GM18508 (cell line): Measurements from ENCODE around the gene PRKACA.
"Not testable (repeated sequence)": the region's sequence is repeated elsewhere in the genome, so short reads cannot be mapped to it uniquely, and the experiment has no call there.

Source experiments
- ATAC-seq: cut with Tn5 transposase; IDR thresholded peaks from one replicate; pipeline ENCODE4 v1.9.1; 2021; ENCODE audit warnings: moderate number of reproducible peaks; ENCODE audit not compliant: insufficient read depth, unreplicated experiment

PRKACA gene

DNA sequence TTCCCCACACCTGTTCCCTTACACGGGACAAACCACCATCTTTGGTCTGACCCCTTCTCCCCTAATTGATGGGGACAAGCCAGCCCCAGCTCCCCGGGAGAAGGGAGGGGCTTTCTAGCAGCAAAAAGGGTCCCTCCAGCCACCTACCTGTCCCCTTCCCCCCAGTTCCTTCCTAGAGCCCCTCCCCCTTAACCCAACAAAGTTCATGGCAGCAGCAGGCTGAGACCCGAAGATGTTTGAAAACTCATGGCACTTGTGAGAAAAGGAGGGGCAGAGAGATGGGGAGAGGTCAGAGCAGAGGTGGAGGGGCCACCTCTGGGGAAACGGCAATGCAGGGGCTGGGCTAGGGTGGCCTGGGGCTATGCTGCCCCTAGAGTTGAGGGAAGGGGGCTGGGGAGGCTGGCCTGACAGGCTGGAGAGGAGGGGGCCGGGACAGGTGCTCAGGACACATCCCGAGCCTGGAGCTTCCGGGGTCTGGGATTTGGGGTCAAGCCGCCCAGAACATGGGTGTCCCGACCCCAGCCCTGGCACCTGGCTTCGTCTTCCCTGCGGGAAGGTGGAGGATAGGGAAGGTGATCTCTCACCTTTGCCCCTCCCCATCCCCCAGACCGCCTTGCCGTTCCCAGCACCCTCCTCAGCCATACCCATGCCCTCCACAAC lies 31.3 kb upstream of the PRKACA start:
- no peak for ATAC-seq

DNA sequence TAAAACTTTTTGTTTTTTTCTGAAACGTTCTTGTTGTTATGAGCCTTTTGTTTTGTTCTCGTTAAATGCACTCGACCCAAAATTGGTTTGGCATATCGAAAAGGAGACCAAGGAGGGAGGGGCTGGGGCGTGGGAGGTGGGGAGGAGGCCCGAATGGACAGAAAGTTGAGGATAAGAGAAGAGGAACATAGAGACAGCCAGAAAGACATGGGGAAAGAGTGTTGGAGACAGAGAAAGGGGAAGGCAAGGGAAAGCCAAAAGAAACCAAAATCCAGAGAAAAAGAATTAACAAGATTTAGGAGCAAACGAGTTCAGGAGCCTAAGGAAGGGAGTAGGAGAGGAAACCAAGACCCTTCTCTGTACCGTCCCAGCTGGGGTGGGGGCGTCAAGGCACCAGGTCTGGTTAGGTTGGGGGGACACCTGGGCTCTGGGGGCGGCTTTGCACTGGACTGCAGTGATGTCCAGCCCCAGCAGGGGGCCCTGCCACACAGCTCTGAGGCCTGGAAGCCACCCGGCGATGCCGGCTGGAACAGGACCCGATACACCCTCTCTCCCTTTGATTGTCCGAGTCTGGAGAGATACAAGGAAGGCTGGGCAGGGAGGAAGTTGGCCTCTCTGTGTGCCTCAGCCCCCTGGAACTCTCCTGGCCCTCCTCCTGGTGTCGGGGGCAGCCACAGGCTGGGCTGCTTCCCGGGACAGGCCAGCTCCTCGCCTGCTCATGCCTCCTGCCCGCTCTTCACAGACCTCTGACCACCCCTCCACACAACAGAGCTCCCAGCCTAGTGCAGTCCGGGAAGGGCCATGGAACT lies 30.4 kb upstream of the PRKACA start:
- no peak for ATAC-seq

DNA sequence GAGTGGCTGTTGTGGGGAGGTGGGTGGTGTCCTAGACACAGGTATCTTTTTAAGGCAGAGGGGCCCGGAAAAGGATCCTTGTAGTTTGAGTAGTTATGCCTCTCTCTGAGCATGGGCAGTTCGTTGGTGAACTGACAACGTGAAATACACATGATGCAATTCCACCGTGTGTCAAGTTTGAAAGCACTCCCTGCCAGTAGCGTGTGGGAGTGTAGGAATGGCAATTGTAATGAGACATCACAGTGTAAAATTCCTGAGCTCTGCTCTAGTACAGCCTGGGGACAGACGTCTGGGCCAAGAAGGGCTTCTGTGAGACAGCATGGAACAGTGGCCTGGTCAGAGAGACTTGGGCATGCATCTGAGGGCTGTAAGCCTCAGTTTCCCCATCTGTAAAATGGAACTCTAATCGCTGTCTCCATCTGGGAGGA lies 29.2 kb upstream of the PRKACA start:
- ATAC-seq = no peak

DNA sequence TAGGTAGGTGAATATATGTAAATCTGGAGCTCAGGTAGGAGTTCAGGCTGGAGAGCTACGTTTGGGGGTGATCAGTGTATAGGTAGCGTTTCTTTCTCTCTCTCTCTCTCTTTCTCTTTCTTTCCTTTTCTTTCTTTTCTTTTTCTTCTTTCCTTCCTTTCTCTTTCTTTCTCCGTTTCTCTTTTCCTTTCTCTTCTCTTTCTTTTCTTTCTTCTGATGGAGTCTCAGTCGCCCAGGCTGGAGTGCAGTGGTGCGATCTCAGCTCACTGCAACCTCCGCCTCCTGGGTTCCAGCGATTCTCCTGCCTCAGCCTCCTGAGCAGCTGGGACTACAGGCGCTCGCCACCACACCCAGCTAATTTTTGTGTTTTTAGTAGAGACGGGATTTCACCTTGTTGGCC lies 28.6 kb upstream of the PRKACA start:
- not testable (repeated sequence) for ATAC-seq

DNA sequence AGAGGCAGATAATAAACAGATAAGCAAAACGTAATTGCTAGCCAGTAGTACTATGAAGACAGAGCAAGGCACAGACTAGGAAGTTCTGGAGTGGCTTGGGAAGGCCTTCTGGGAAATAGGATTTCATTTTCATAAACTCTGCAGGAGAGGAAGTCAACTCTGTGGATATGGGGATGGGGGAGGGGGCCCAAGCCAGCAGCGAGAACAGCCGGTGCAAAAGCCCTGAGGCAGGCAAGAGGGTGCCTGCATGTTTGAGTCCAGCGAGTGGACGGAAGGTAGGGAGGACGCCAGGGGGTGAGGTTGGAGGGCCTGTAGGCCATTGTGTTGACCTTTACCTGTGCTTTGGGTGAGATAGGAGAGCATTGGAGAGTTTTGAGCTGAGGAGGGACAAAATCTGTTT lies 27.8 kb upstream of the PRKACA start:
- no peak for ATAC-seq

DNA sequence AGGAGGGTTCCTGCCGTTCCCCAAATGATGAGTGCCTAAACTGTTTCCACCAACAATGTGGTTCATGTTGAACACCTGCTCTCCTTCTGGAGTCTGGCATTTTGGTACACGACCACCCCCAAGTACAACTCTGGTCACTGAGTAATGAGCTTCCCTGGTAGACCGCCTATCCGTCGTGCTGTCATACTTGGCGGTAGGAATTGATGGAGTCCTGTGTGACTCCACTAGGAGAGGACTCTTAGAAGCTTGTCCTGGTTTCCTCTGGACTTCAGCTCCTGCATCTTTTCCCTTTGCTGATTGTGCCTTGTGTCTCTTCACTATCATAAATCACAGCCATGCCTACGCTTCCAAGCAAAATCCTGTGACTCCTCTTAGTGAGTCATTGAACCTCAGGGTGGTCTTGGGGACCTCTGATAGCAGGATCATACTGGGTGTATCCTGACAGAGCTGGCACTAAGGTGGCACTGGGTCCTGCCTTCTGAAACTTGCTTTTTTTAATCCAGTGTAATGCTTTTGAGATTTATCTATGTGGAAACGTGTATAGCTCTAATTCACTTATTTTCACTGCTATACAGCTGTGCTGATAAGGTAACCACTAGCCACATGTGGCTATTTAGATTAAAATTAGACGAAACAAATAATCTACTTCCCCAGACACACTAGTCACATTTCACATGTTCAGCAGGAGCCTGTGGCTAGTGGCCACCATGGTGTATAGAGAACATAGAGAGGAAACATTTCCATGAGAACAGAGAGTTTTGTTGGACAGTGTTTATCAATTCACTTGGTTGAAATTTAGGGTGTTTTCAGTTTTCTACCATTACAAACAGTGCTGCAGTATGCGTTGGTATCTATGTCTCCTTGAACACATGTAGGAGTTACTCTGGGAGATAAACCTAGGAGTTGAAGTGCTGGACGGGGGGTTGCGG lies 25.0 kb upstream of the PRKACA start:
- ATAC-seq = no peak

DNA sequence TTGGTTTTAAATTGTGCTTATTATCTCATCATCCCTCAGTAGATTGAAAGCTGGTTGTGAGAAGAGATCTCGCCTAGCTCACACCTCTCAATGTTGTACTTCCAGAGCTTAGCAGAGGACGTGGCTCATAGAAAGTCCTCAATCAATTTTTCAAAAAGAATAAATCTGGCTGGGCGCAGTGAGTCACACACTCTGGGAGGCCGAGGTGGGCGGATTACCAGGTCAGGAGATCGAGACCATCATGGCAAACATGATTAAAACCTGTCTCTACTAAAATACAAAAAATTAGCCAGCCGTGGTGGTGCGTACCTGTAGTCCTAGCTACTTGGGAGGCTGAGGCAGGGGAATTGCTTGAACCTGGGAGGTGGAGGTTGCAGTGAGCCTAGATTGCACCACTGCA lies 23.5 kb upstream of the PRKACA start:
- no peak for ATAC-seq

DNA sequence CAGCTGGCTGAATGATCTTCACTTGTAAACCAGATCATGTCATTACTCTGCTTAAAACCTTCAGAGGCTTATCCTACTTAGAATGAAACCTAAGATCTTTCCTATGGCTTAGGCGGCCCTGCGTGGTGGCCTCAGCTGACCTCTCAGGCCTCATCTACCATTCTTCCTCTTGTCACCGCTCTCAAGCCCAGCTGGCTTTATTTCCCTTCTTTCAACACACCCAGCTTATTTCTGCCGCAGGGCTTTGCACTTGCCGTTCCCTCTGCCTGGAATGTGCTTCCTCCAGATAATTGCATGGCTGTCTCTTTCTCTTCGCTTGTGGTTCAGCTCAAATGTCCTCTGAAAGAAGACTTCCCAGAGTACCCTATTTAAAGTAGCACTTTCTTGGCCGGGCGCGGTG lies 22.4 kb upstream of the PRKACA start:
- ATAC-seq = no peak

DNA sequence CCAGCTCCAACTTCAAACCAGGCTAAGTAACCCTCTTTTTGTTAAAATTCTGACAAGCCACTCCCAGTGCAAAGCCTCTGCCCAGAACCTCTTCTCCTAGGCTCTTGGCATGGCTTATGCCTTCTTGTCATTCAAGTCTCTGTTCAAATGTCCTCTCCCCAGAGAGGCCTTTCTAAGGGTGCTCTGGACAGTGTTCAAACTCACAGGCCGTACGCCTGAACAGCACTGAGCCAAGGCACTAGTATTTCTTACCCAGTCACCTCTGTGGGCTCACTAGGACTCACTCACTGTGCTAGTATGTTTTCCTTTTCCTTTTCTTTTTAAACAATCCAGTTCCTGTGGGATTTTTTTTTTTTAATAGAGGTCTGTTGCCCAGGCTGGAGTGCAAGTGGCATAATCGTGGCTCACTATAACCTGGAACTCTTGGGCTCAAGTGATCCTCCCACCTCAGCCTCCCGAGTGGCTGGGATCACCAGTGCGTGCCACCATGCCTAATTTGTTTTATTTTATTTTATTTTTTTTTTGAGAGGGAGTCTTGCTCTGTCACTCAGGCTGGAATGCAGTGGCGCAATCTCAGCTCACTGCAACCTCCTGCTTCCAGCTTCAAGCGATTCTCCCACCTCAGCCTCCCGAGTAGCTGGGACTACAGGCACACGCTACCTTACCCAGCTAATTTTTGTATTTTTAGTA lies 21.2 kb upstream of the PRKACA start:
- ATAC-seq = no peak

DNA sequence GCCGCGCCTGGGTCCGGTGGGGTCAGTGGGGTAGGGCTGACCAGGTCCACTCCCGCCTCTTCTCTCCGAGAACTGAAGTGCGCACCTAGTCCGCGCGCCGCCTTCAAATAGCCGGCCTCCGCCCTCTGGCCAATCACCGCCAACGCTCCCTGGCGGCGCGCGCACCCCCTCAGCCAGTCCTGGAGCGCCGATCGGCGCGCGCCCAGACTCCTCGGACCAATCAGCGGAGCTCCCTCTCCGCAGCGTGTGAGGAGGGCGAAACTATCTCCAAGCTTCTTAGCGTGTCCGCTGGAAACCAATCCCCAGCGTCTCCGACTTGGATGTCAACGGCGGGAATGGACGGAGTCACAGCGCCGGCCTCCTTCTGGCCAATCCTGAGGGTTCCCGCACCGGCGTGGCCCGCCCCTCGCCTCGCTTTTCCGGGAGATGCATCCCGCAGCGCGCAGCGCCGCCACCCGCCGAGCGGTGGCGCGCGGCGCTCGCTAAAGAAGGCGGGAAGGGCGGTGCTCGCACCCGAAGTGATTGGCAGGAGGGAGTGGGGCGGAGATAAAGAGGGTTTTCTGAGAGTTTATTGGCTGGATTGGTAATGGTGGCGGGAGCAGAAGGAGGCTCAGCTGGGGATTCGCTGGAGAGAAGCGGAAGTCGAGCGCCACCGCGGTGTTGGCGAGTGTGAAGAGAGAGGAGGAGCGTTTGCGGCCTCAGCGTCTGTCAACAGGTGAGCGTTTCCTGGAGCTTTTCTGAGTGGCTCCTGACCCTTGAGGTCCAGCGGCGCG lies 19.1 kb upstream of the PRKACA start, which contains the start of gene ASF1B:
Gene ASF1B (minus strand): TSS at position 81 of the 773 bp plus-strand sequence. CDS start 133 bp downstream, outside the sequence.
- ATAC-seq = peak; percentile 79

DNA sequence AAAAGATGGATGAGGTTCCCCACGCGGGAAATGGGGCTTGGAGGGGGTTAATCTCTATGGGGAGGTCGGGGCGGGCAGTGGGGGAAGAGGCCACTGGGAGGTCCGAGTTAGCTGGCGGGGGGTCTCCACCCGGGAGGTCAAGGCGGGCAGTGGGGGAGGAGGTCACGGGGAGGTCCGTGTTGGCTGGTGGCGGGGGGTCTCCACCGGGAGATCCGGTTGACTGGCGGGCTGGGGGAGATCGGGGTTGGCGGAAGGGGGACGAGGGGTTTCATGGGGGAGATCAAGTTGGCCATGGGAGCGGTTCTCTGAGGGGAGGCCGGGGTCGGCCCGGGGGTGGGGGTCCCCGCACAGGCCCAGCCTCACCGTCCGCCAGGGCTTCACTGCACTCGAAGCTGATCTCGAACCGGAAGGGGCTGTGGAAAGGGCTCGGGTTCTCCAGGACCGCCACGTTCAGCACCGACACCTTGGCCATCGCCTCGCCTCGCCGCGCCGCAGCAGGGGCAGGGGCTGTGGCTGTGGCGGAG lies 18.5 kb upstream of the PRKACA start:
- ATAC-seq = no peak

DNA sequence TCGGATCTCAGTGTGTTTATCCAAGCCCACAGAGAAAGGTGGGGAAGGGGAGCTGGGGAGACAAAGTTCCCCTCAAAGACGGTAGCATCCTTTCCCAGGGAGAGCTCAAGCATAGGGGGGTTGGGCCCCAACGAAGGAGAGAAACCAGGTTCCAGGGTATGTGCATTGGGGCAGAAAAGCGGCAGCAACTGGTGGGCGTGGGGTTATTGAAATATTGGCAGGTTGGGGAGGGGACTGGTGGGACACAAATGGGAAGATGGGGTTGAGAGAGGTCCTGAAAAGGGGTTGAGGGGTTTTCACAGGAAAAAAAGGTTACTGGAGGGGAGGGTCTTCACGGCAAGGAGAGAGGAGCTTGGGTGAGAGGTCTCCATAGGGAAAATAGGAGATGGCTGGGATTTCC lies 17.8 kb upstream of the PRKACA start:
- no peak for ATAC-seq

DNA sequence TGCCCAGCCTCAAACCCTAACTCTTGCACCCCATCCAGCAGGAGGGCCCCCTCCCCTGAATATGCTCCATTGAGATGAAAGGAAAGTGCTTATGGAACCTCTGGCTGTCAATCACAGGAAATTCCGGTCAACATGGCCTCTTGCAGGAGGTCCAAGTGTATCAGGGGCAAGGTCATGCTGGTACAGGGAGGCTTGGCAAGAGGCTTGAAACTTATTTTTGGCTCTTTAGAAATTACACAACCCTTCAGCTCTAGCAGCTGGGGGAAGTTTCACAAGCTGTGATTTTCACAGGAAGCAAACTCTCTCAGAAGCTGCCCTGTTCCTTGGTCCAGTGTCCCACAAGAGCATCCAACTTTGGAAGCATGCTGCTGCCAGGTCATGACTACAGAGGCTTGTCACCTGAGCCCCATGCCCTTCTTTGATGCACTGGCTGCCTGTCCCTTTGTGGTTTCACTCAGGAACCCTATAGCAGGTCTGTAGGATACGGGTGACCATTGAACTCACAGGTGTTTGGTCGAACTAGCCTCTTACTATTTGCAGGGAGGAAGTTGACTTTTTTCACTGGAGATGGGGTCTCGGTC lies 10.5 kb upstream of the PRKACA start:
- ATAC-seq = no peak

DNA sequence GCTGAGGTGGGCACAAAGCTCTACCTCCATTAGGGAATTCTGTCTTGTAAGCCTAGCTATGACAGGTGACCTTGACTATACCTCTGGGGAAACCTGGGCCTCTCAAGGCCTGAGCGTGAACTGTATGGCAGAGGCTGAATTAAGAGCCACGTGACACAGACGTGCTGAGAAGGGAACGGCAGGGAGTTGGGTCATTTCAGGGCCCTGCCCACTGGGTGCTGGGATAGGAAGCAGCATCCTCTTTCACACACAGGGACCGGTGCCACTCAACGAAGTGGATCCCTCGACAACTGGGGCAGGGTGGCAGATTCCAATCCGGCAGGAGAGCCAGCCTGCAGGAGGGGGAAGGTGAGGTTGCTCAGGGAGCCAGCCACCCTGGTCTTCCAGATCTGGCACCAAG lies 9.6 kb upstream of the PRKACA start:
- ATAC-seq = no peak

DNA sequence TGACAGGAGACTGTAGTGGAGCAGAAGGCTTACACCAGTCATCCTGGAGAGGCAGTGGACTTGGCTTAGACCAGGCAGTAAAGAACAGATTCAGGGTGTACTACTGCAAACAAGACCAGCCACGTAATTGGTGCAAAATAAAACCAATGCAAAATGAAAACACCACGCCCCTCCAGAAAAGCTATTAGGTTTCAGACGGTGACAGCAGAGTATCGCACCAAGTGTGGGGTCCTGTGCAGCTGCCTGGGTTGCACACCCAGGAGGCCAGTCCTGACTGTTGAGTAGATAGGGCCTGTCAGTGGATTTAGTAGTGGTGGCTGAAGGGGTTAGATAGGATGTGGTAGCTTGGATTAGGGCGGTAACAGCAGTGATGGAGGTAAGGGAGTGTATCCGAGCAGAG lies 5.4 kb upstream of the PRKACA start:
- no peak for ATAC-seq

DNA sequence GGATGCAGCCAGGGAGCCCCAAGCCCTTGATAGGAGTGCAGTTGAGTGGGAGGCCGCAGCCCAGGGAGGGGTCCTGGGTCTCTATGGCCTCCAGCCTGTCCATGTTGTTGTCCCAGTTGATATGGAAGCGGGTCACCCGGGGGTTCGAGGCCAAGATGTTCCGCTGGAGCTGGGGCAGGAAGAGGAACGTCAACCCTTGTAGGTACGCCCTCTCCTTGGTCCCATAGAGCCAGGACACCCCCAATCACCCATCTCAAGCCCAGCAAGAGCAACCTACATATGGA lies 2.9 kb upstream of the PRKACA start:
- ATAC-seq = no peak

DNA sequence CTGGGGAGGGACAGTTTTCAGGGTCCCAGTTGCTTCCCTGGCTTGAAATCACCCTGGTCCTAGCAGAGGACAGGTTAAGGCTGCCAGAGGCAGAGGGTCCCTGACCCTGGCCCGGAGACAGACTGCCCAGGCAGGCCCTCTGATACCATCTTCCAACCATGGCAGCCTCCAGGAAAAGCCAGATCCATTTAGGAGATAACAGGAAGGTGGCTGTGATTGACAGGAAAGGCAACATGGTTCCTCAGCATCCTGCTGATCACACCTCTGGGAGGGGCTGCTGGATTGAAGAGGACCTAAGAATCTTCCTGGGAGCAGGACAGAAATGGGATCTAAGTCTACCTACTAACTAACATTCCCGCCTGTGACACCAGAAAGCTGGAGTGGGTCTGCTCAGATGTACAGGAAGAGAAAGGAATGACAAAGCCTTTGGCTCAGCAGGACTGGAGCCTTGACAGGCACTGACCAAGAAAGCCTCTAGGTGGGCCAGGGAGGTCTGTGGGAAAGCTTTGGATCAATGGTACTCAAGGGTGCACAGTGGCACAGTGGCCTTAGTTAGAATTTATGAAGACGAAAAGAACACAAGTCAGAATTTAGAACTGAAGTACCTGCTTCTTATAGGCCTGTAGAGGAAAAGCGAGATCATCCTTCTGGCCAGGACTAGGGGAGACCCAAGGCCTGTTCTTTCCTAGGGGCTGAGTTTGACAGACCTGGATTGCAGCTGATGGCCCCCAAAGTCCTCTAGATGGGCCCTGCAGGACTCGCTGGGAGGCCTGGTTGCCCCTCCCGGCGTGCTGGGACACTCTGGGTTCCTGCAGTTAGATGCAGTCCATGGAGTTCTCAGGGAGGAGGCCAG lies 2.3 kb upstream of the PRKACA start:
- no peak for ATAC-seq

DNA sequence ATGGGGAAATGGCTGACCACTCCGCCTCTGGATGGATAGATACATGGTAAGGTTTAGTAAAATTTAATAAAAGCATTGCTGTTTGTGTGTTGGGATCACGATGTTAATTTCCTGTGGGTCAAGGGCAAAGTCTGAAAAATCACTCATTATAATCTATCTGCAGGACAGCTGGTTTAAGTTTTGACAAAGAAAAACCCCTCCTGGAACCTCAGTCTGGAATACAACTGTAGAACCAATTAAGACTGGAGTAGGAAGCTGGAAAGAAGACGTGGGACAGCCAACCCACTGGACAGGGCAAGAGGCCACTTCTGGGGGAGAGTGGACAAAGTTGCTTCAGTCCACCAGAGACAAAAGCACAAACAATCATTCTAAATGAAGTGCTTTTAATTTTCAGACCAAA lies 1.6 kb upstream of the PRKACA start:
- ATAC-seq = no peak
